HG03457 (cell line): ENCODE data around the gene CLDN20.
"Not testable (repeated sequence)": the region's sequence is repeated elsewhere in the genome, so short reads cannot be mapped to it uniquely, and the experiment has no call there.

Source experiments
- ATAC-seq: cut with Tn5 transposase; IDR thresholded peaks from one replicate; pipeline ENCODE4 v1.9.1; 2021; ENCODE audit warnings: moderate number of reproducible peaks; ENCODE audit not compliant: unreplicated experiment

Gene CLDN20

DNA sequence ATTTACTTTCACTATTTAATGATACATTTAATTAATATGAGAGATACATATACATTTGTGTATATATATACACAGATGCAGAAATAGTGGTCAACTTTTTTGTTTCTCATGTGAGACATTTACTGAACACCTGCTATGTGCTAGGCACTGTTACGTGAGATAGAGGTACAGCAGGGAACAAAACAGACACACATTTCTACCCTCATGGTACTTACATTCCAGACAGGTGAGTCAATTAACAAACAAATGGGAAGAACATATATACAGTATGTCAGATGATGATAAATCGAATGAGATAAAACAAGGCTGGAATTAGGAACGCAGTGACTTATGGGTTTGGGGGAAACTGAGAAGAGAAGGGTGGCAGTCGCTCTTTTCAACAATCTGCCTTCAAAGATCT is 45.3 kb downstream of the CLDN20 start:
- no peak for ATAC-seq

DNA sequence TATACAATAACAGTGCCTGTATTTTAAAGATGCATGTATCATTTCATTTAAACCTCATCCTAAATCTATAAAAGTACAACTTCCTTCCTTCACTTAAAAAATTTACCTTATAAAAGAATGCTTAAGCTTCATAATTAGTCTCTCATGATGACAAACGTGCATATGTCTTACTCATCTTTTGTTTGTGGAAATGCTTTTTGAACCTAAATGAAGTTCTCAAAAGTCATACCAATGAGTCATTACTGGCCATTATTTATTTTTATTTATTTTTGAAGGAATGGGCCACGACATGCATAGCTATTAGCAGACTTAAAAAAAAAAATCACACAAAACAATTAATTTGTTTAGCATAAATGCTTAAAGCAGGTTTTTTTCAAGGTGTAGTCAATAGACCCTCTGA is 46.8 kb downstream of the CLDN20 start:
- ATAC-seq: no peak

DNA sequence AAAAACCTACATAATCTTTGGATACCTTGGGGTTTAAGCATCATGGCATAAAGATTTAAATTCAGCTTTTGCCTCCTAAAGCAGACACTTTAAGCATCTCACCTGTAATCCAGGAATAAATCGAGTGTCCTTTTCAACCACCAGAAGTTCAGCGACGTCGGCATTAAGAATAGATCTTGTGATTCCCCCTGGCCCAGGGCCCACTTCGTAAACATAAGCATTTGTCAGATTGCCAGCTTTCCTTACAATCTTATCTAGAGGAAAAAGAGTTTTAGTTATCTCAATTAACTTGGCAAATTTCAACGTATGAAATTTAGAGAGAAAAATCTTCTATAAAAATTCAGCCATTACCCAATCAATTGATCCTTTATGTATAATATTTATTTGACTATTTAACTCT is 47.3 kb downstream of the CLDN20 start:
- no peak for ATAC-seq

DNA sequence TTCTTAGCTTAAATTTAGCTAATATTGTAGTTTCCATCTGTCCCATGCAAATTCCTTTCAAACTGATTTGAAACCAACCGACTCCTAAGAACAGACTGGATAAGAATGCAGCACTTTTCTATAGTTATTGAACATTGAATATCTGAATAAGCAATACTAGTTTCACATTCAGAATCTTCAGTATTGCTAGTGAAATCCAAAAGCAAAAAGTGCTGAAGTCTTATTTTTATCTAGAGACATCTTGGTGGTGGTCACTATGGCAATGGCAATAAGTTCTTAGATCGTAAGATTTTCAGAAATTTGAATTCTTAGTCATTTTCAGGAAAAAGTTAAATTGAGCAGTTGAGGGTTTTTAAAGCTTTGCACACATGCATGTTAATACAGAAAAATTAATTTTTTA is 47.8 kb downstream of the CLDN20 start:
- no peak for ATAC-seq

DNA sequence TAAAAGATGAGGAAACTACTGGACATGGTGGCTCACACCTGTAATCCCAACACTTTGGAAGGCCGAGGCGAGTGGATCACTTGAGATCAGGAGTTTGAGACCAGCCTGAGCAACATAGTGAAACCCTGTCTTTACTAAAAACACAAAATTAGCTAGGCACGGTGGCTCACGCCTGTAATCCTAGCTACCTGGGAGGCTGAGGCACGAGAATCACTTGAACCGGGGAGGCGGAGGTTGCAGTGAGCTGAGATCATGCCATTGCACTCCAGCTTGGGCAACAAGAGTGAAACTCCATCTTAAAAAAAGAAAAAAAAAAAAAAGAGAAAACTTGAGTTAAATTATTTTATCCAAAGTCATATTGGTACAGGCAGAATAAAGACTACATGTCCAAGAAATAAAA is 49.1 kb downstream of the CLDN20 start:
- not testable (repeated sequence) for ATAC-seq

DNA sequence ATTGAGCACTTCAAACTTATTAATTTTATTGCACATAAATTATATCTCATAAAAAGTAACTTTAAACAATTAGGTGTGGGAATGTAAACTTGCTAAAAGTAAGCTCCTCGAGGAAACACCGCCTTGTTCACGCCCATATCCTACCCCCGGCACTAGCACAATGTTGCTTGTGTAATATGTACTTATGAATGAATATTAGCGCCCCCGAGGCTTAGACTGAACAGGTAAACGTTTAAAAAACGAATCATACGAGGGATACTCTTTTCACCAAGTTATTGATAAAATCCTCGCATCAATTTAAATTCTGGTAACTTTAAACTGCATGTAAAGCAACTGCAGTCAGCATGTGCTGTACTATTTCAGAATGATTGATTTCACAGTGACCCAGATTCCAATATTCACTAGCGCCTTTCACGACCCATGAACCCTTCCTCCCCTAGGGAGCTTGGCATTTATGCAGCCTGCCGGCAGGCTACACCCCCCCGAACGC is 49.8 kb downstream of the CLDN20 start:
- ATAC-seq: peak; percentile 6

DNA sequence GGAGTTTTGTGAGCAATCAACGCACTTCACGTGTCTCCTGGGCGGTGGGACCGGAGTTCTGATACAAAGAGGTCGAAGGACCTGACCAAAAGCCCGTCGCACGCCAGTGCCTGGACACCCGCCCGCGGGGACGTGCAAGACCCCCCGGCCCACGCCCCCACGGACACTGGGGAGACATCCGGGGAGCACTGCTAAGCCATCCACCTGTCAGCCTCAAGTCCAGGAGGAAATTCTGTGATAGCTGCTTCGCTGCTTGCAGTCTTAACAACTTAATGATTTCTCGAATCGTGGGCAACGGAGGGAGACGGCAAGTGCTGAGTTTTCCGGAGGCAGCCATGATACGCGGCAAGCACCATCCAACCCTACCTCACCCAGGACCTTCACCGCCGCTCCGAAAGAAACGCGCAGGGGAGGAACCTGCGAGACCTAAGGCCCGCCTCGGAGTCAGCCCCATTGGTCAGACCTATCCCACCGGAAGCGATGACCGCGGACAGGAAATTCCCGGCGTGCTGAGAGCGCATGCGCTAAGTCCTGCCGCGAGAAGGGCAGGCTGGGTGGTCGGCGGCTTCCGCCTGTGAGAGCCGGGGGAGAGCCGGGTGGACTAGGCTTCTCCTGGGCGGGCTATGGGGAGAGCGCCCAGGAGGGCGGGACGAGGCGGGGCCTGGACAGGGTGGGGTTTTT is 50.4 kb downstream of the CLDN20 start, which contains the start of gene TFB1M:
Gene TFB1M (minus strand): TSS at position 393 of the 681 bp plus-strand sequence. CDS start 56 bp downstream, at position 337.
- peak; percentile 96 for ATAC-seq

DNA sequence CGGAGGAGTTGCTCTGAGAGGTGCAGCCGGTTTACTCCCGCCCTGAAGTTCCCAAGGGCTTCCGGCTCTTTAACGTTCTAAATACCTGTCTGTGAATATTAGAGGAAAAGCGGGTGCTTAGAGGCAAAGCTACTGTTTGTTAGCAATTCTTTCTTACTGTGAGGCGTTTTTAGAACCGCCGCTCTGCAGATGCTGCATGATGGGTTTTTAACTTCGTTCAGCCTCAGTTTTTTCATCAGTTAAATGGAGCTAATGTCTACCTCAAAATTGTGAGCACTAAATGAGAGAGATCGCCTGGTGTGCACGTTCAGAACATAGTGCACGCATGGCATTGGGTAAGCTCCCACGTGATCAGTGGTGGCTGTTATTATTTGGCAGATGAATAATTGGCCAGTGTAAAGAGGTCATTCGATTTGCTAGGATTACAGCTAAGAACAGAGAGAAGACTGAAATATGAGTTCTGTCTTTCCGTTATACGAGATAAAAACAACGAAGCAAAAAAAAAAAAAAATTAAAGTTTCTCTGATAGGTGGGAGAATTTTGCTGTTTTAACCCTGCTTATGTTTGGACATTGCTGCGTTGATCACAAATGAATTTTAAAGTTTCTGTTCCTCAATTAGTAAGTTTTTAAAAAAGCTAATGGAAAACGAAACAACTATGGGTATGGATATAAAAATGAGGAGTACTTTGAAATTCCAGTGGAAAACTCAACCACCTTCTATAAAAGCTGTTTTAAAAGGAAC is 51.1 kb downstream of the CLDN20 start:
- ATAC-seq: peak; percentile 39

DNA sequence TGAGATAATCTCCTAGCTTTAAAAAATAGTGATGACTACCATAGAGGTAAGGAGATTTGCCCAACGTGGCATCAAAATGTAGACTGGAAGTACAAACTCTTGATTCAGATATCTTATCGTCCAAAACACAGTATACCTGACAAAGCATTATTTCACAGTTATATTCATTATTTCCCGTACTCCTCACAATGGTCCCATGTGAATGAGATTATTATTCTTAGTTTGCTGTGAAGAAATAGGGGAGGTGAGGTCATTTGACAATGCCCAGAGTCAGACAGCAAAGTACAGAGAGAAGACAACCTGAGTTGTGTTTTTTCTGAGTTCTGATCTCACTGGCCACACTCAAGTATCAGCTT is 51.7 kb downstream of the CLDN20 start:
- ATAC-seq: no peak

DNA sequence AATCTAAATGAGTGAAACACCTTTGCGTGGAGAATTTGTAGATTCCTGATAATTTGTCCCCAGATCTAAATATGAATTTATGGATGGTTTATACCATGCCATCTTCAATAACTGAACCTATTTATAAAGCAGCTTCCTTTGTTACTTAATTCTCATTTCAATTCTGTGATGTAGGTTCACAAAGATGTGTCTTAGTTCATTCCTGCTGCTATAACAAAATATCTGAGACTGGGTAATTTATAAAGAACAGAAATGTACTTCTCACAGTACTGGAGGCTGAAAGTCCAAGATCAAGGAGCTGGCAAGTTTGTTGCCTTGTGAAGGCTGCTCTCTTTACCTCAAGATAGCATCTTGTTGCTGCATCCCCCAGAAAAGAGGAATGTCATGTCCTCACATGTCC is 52.6 kb downstream of the CLDN20 start:
- ATAC-seq: no peak

DNA sequence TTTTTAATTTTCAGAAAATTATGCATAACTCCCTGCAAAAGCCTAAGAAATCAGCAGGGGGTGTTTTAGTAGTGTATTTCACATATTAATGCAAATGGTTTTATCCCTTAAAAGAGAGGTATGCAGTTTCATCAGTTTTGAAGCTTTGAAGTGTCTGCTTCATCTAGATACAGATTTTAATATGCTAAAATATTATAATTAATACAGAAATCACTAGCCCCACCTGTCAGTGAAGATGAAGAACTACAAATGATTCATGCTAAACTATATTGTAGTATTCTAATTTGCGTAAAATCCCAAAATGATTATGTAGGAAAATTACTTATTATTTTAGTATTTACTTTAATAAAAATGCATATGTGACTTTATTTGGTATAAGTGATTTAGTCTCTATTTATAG is 53.4 kb downstream of the CLDN20 start:
- ATAC-seq: no peak

DNA sequence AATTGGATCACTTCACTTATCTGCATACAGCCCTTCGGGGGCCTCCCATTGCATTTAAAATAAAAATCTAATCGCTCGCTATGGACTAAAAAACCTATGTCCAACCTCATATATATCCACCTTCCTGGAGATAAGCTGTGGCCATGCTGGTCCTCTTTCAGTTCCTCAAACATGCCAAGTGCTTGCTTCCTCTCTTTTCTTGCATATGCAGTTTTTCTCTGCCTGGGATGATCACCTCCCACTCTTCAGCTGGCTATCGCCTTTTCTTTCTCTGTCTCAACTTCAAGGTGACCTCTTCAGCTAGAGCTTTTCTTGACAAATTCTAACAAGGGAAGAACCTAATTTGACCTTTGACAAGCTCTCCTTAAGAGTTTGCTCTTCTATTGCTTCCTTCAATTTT is 56.1 kb downstream of the CLDN20 start:
- ATAC-seq: peak; percentile 43

DNA sequence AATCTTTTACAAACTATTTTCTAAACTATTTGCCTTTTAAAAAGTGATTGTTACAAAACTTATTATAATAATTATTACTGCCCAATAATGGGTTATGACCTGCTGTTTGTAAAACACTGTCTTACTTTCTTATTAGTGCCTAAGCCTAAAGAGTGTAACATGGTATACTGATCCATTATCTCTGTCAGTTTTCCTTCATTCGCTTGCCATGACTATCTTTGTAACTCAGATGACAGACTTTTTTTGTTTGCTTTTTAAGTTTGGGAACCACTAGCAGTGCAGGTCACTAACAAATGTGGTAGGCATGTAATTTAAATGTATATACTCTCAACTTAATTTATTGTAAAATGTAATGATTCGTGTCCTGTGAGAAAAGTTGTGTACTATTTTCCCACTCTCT is 60.4 kb downstream of the CLDN20 start:
- no peak for ATAC-seq

DNA sequence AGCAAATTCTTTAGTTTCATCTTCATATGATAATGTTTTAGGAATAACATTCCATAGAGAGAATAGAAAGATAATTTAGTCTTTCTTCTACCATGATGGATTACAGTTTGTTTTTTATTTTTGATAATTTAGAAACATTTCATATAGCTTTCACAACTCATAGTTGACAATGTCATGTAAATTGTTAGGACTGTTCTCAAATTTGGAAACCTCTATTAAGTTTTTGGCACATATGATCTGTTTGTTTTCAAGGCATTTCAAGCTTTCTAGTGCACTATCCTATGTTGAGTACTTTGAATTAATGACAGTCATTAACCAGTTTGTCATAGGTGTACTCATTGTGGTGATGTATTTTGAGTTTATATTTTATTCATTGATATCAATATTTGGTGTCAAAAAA is 61.2 kb downstream of the CLDN20 start:
- ATAC-seq: no peak

DNA sequence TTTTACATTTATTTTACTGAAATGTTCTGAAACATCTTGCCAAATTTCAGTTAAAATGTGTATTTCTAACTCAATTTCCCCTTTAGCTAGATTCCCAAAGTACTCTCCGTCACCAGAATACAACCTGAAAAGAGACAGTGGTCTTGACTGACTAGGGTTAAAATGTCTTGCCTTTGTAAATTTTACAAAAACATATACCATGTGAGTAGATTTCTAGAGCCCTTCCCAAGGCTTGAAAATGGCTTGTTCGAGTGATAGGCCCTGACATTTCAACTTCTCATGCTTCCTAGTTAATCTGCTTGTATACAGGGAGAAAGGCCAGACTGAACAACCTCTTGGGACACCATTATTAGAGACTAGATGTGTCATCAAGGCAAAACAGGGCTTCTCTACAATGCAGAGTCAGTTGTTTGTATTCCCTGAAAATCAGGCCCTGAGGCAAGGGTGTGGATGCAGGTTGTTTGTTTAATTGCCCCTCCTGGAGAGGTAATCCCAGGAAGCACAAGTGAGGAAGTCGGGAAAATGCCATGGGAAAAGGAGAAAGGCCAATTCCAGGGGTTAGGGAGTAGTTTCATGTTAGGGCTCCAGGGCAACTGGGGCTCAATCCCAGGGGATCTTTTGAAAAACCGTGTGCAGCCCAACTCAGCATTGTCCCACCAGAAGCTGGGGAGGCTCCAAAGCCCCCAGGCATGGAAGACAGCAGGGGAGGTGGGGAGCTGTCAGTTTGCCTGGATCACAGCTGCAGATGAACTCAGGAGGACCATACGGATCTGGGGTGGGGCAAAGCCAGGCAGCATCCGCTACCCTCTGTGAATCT is 62.1 kb downstream of the CLDN20 start:
- ATAC-seq: no peak
